Mononuclear cell (primary cell): Measurements from ENCODE around the gene AGPS. TPM values are rescaled to one million over a fixed set of nuclear protein-coding genes. Genes with fewer than 3 reads are reported as not detected.
"Not testable (repeated sequence)": the region's sequence is repeated elsewhere in the genome, so short reads cannot be mapped to it uniquely, and the experiment has no call there.

ENCODE experiments used
- H3K27me3 ChIP-seq: 2 replicates; pipeline ENCODE4 v1.6.0; 2011; ENCODE audit warnings: low read length, control low read depth; ENCODE audit not compliant: insufficient read depth
- H3K4me1 ChIP-seq: 2 replicates; pipeline ENCODE4 v1.5.1; 2011; ENCODE audit warnings: mild to moderate bottlenecking, low read length, control low read depth; ENCODE audit not compliant: insufficient read depth
- H3K4me3 ChIP-seq: 2 replicates; pipeline ENCODE4 v1.5.1; 2011; ENCODE audit warnings: mild to moderate bottlenecking, low read length, moderate library complexity
- H3K9me3 ChIP-seq: 2 replicates; pipeline ENCODE4 v1.5.1; 2011; ENCODE audit warnings: low read depth, mild to moderate bottlenecking, control low read depth, low read length
- total RNA-seq: library from RNA; depleted of rRNA; stranded (reverse); fragments of >200 nt; gene quantifications from one replicate; pipeline ENCODE4 v1.2.3, GENCODE V29; 2012

Gene AGPS
- total RNA-seq, 1 donor: 23.6 TPM

DNA sequence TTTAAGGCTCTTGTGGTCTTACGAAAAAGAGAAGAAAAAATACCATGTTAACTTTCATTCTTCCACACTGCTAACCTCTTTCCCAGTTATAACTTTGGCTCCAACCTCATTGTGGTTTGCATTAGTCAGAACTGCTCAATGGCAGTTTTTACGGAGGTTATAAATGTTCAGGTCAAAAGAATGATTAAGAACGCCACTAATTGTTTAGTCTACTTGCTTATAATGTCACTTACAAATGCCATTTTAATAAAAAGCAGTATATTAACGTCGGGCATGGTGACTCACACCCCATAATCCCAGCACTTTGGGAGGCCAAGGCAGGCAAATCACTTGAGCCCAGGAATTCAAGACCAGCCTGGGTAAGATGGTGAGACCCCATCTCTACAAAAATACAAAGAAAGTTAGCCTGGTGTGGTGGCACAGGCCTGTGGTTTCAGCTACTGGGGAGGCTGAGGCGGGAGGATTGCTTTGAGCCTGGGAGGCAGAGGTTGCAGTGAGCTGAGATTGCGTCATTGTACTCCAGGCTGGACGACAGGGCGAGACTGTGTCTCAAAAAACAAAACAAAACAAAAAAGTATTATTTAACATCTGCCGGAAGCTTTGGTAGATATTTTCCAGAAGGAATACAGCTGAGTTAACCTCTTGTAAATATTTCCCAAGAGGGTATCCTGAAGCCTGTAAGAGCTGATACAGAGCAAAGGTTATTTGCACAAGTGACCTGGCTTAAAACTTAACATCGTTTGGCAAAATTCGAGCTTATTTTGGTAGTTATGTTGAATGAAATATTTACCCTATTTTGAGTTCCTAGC lies 5.1 kb downstream of the AGPS start:
- no peaks in the 10 kb centered on the region for H3K27me3 ChIP-seq
- no peaks in the 10 kb centered on the region for H3K9me3 ChIP-seq
- no peak overlapping the region for H3K4me3 ChIP-seq
- peaks cover 40% of the 10 kb centered on the region for H3K4me1 ChIP-seq

DNA sequence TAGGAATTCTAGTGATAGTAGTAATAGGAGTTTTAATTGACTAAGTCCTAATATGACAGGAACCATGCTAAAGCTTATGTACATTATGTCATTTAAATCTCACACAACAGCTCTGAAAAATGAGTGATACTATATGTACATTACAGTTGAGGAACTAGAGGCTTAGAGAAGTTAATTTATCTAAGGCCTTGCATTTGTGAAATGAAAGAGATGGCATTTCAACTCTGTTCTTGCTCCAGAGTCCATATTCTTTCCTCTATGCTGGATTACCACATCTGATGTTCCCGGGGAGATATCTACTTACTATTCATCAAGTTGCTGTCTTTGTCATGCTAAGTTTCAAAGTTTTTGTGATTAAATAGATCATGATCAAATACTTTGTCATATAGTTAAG lies 5.7 kb downstream of the AGPS start:
- Histone ChIP-seq H3K9me3 (no peaks in the 10 kb centered on the region), H3K4me1 (peaks cover 38% of the 10 kb centered on the region), H3K27me3 (no peaks in the 10 kb centered on the region), H3K4me3 (no peak overlapping the region)

DNA sequence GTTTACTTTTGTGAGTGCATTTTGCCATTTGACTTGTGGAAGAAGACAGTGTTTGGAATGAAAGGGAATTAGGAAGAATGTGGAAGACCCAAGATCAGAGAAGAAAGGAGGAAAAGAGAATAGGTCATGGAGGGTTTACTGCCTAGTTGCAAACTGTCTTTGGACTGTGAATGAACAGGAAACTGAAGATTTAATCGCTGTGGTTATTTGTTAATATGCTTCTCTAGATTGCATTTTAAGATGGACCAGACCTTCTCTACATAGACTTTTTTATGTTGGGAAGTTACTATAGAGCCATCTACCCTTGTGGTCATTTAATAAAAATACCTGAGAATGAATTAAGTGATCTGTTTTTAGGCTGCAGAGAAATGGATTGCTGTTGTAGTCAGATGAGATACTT lies 6.2 kb downstream of the AGPS start:
- Histone ChIP-seq H3K9me3 (no peaks in the 10 kb centered on the region), H3K4me3 (no peak overlapping the region), H3K4me1 (peaks cover 33% of the 10 kb centered on the region), H3K27me3 (no peaks in the 10 kb centered on the region)

DNA sequence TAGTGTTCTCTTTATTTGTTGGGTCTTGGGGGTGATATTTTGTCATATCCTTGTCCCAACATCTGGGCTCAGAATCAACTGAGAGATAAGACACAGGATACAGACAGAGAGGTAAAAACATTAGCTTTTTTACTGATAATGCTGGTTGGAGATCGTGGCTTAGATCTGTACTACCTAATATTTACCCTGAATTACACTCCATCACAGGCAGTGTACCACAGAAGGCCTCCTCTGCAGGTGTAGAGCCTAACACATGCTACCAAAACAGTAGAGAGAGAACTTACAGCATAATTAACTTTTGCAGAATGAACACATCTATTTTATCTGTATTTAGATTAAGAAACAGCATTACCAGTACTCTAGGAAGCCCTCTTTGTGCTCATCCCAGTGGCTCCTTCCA lies 6.8 kb downstream of the AGPS start:
- H3K27me3 ChIP-seq: no peaks in the 10 kb centered on the region

DNA sequence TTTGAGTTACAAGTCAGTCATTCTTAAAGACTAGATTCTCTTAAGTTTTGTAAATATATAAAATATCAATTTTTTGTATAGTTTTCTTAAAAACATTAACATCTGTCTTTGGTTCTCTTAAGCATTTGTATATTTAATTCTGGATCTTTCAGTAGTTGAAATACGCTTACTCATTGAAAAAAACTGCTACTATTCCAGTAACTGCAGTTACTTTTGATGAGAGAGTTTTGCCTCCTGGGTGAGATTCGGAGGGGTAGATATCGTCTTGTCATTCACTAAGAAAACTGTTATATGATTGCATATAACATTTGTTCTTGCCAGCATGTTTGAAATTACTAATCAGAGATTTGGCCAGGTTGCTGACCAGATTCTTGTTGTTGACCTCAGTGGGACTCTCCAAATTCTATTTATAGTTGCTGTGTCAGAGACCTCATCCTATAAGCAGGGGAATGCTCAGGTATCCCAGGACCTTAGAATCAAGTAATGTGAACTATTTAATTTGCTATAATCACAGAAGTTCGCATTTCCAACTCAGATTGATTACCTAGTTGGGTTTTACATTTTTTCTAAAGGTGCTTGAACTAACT lies 7.9 kb downstream of the AGPS start:
- no peaks in the 10 kb centered on the region for H3K27me3 ChIP-seq
- H3K9me3 ChIP-seq: no peaks in the 10 kb centered on the region

More for the DNA sequence above, 6.8 kb downstream of the AGPS start:
- Histone ChIP-seq H3K4me1 (peaks cover 27% of the 10 kb centered on the region), H3K4me3 (no peak overlapping the region), H3K9me3 (no peaks in the 10 kb centered on the region)

DNA sequence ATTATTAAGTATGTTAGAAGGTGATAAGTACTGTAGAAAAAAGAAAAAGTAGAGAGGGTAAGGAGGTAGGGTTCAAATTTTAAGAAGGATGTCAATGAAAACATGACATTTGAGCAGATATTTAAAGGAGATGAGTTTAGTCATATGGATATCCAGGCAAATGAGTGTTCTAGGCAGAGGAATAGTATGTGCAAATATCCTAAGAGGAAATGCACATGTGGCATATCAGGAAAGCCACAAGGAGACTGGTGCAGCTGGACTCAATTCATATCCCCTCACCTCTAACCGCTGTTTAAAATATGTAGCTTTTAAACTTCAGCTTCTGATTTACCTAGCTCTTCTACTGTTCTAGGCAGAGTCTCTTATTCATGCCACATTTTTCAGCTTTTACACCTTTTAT lies 9.5 kb downstream of the AGPS start:
- Histone ChIP-seq H3K27me3 (no peaks in the 10 kb centered on the region), H3K9me3 (no peaks in the 10 kb centered on the region), H3K4me1 (peaks cover 13% of the 10 kb centered on the region), H3K4me3 (no peak overlapping the region)

More for the DNA sequence above, 7.9 kb downstream of the AGPS start:
- H3K4me1 ChIP-seq: peaks cover 23% of the 10 kb centered on the region
- no peak overlapping the region for H3K4me3 ChIP-seq

DNA sequence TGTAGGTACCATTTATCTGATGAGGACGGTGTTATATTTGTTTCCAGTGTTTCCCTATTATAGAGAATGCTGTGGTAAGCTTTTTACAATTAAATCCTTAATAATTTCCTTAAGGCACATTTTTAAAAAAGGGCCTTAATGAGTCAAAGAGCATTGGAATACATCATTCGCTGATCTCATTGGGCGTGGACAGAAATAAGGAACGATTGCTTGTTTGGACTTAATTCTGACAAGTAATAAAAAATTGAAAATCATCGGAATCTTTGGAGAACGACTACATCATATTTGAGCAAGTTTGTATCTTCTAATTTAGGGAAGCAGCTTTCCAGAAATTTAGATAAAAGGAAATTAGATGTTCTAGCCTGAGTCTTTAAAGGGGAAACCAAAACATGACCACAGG lies 11.3 kb downstream of the AGPS start:
- H3K4me1 ChIP-seq: peaks cover 11% of the 10 kb centered on the region

DNA sequence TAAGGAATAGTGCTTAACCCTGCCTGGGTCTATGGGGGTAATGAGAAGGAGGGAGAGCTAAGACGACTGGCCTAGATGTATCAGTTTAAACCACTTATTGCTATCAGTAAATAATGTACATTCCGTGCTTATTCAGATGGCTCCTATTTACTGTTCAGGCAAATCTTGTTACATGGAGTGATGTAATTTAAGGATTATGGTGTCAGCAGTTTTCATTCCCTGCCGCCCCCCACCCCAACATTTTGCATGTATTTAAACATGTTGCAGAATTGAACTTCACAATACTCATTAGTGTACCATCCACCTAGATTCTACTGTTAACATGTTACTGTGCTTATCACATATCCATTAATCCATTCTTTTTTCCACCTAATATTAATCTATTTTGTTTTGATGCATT lies 11.7 kb downstream of the AGPS start:
- peaks cover 11% of the 10 kb centered on the region for H3K4me1 ChIP-seq

More for the DNA sequence above, 11.3 kb downstream of the AGPS start:
- H3K9me3 ChIP-seq: no peaks in the 10 kb centered on the region
- H3K4me3 ChIP-seq: no peak overlapping the region
- H3K27me3 ChIP-seq: no peaks in the 10 kb centered on the region

DNA sequence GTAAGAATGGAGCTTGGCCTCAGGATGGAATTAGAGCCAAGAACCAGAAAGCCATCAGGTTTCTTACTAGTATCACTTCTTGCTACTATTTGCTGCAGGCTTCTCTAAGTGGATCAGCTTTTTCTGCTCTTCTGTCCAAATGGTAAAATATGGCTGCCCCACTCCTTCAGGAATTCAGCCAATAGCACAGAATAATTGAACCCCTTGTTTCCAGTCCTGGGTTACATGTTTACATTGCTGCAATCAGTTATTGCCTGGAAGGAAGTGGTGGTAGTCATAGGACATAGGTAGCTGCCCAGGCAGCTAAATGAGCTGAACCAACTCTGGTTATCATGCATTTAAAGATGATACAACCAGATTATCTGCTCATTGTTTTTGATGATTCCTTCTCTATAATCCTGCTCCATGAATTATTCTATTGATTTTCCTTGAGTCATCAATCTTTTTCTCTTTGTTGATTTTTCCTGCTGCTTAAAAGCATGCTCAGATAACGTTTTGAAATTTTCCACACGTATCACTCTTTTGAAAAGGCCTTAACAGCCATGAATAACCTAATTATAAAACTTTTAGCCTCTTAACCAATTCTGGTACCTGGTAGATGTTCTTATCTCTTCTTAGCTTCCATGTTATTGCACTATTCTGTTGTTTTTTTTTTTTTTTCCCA lies 12.6 kb downstream of the AGPS start:
- Histone ChIP-seq H3K9me3 (no peaks in the 10 kb centered on the region), H3K4me1 (peaks cover 11% of the 10 kb centered on the region)

More for the DNA sequence above, 11.7 kb downstream of the AGPS start:
- Histone ChIP-seq H3K27me3 (no peaks in the 10 kb centered on the region), H3K4me3 (no peak overlapping the region), H3K9me3 (no peaks in the 10 kb centered on the region)

DNA sequence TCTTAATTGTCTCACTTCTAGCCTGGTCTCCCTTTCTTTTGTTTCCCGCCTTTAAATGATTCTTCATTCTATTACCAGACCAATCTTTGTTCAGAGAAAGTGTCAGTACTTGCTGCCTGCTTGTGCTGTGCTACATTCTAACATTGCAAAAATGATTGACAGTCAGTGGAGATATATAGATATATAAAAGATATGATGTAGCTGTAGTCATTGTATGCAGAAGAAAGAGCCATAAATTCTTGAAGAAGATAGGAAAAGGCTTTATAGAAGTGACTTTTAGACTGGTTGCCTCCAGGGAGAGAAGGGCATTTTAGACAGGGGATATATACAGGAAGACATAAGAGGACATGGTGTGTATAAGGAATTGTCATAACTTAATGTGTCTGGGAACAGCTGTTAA lies 13.6 kb downstream of the AGPS start:
- H3K27me3 ChIP-seq: no peaks in the 10 kb centered on the region
- H3K4me1 ChIP-seq: peaks cover 11% of the 10 kb centered on the region
- H3K4me3 ChIP-seq: no peak overlapping the region
- no peaks in the 10 kb centered on the region for H3K9me3 ChIP-seq

More for the DNA sequence above, 12.6 kb downstream of the AGPS start:
- H3K4me3 ChIP-seq: no peak overlapping the region
- no peaks in the 10 kb centered on the region for H3K27me3 ChIP-seq

DNA sequence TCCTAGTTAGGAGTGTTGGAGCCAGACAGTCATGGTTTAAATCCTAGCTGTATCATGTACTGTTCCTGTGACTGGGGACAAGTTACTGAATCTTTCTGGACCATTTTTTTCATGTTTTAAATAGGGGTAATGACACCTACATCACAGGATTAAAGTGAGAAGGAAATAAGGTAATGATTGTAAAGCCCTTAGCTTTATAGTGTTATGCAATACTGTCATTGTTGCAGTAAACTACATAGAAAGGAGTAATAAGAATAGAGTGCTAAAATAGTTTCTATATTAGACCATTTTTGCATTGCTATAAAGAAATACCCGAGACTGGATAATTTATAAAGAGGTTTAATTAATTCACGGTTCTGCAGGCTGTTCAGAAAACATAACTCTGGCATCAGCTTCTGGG lies 14.5 kb downstream of the AGPS start:
- Histone ChIP-seq H3K27me3 (no peaks in the 10 kb centered on the region), H3K4me3 (no peak overlapping the region), H3K4me1 (peaks cover 11% of the 10 kb centered on the region), H3K9me3 (no peaks in the 10 kb centered on the region)

DNA sequence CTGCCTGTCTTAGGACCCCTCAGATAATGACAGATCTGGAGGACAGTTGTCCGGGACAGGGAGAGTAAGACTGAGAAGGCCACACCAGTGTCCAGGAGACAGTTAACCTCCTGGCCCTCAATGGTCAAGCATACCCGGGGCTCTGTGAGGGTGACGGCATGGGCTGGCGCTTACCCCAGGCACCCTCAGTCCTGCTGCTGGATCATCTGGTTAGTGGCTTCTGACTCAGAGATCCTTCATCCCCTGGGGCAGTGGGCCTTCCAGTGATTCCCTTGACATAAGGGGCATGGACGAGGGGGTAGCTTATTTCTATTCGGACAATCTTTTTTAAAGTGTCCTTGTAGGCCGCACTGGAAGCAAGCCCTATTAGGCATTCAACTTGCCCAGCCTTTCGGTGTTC lies 18.1 kb downstream of the AGPS start:
- not testable (repeated sequence) for H3K4me1 ChIP-seq, H3K4me3 ChIP-seq, H3K9me3 ChIP-seq, H3K27me3 ChIP-seq

DNA sequence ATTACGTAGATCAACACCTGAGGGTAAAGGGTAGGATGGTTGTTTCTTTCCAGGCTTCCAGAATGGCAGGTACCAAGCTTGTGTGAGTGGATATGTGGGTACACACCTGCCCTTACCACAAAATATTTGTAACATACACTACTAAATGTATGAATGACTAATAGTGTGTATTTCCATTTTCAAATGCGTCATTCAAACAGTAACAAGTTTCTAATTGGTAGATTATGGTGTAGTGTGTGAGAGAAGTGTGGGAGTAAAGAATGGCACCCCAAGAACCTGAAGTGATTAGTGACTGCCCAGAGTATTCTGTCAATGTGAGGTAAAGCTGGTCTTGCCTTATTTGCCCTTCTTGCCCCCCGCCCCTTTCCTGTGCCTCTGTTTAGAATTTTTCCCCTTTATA lies 21.1 kb downstream of the AGPS start:
- Histone ChIP-seq H3K4me1 (no peaks in the 10 kb centered on the region), H3K27me3 (no peaks in the 10 kb centered on the region), H3K4me3 (no peak overlapping the region), H3K9me3 (no peaks in the 10 kb centered on the region)

DNA sequence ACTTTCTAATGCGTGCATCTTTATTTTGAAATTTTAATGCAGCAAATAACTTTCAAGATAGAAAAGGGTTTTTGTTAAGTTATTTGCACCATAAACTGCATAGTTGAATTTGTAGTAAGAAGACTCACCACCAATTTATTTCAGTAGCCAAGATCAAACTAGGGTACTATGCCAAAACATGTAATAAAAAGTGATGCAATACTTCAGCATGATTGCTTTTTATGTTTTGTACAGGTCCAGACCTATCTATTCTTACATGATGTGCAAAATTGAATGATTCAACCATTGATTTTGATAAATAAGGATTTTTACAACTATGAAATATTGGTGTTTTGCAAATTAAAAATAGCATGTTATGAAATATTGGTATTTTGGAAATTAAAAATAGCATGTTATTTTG lies 26.7 kb downstream of the AGPS start:
- Histone ChIP-seq H3K4me3 (no peak overlapping the region), H3K4me1 (no peaks in the 10 kb centered on the region), H3K27me3 (no peaks in the 10 kb centered on the region), H3K9me3 (no peaks in the 10 kb centered on the region)

DNA sequence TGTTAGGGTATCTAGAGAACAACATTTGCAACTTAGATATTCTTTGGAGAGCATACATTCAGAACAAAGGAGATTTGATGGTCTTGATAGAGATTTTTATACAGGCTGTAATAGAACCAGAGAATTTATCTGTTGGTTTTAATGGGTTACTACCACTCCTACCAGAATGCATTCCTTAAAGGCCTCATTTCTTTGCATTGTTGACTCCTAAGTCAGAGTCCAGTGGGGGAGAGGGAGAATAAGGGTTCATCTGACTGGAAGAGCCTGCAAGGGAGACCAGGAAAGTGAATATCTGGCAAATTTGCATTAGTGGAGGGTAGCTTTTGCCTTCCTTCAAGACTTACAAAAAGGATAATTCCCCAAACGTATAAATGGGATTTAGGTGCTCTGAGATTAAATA lies 29.7 kb downstream of the AGPS start:
- H3K9me3 ChIP-seq: peaks cover 5% of the 10 kb centered on the region
- H3K4me1 ChIP-seq: no peaks in the 10 kb centered on the region
- H3K4me3 ChIP-seq: no peak overlapping the region
- no peaks in the 10 kb centered on the region for H3K27me3 ChIP-seq
